ENCODE measurements around the gene DDX23.
"Not testable (repeated sequence)": the region's sequence is repeated elsewhere in the genome, so short reads cannot be mapped to it uniquely, and the experiment has no call there.

DNA sequence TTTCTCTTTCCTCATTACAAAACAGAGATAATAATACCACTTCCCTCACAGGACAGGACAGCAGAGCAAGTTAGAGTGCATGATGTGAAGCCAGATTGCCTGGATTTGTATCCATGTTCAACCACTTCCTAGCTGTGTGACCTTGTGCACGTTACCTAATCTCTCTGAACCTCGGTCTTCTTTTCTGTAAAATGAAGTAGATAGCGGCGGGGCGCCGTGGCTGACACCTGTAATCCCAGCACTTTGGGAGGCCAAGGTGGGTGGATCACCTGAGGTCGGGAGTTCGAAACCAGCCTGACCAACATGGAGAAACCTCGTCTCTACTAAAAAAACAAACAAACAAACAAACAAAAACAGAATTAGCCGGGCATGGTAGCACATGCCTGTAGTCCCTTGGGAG is 3.0 kb upstream of the DDX23 start:
- TF ChIP-seq, protein P1, sequence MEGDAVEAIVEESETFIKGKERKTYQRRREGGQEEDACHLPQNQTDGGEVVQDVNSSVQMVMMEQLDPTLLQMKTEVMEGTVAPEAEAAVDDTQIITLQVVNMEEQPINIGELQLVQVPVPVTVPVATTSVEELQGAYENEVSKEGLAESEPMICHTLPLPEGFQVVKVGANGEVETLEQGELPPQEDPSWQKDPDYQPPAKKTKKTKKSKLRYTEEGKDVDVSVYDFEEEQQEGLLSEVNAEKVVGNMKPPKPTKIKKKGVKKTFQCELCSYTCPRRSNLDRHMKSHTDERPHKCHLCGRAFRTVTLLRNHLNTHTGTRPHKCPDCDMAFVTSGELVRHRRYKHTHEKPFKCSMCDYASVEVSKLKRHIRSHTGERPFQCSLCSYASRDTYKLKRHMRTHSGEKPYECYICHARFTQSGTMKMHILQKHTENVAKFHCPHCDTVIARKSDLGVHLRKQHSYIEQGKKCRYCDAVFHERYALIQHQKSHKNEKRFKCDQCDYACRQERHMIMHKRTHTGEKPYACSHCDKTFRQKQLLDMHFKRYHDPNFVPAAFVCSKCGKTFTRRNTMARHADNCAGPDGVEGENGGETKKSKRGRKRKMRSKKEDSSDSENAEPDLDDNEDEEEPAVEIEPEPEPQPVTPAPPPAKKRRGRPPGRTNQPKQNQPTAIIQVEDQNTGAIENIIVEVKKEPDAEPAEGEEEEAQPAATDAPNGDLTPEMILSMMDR (IDR thresholded peaks at IDR 0.05; ENCODE audit: low read depth, low read length, poor library complexity, severe bottlenecking) = not testable (repeated sequence)
- not testable (repeated sequence) for TF ChIP-seq EZH2phosphoT487 (IDR thresholded peaks at IDR 0.05; ENCODE audit: borderline replicate concordance, low read length)

Measured in DOHH2 (cell line).